Kasumi-1 (cell line): ENCODE data around the gene PGM2L1.

Source experiments
- DNase-seq, 2 experiments: peaks; one replicate each; lab custom pipeline; 2025; lab: John Stamatoyannopoulos, UW

The PGM2L1 gene

DNA sequence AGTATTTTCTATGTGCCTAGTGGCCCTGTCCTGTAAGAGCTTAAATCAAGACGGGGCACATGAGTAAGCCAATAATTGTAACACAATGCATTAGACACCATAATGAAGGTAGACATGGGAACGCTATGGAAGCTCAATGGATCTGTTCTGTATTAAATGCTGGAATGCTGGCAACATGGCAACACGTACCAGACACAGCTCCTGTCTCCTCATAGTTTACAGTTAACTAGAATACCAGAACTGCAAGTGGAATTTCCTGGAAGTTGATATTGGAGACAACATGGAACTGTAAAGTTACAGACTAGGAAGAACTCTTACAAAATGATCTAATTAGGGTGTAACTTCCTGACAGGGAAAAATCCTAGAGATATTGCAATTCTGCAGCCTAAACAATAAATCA lies 99.2 kb downstream of the PGM2L1 start:
- DNase-seq, result no peak

DNA sequence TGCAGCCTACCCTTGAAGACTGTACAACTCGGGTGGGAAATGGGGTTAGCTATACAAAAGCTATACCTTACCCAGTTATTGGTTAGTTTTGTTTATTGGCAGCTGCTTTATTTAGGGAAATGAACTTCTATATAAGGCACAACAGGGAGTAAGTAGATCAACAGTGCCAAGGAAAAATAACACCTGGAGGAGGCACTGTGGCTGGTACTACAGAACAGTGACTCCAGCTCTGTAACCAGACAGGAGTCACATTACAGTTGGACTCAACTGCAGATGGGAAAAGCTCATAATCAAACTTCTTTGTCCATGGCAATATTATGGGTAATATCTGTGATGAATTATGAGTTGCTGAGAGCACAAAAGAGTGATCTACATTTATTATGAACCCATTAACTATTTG lies 100.7 kb downstream of the PGM2L1 start:
- DNase-seq, result no peak

GRCh38 chr11:74288911-74289310 lies 109.3 kb downstream of the PGM2L1 start:
- DNase-seq, result no peak

DNA sequence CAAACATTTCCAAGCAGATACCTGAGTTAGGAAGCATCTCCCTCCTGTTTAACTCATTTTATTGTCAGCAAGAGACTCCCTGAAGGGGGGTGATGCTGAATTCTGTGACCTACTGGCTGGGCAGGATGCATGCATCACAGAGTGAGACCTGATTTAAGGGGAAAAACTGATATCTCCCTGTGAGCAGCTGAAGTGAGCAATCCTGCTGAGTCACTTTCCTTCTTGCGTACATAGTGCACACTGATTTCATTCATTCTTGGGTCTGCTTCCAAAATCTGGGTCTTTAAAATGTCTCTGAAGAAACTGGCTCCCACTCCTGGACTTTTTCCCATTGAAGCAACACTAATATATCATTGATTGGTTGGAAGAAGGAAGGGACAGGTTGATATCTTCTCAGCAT lies 110.1 kb downstream of the PGM2L1 start:
- DNase-seq, result no peak

DNA sequence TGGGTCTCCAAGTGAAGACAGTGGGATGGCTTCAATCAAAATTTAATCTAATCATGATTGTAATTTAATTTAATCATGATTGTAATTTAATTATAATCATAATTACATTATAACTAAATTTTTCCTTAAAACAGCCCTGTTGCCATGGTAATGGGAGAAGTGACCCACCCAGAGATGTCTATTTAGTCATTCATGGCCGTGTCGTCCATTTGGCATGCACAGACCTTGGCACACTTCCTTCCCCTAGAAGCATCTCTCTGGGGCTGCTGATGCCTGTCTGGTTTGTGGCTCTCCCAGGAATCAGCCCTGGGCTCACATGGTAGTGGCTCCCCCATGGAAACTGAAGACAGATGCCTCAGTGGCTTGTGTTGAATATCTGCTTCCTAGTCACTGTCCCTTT lies 113.8 kb downstream of the PGM2L1 start:
- DNase-seq, result no peak

- no peak for DNase-seq
Observed at GRCh38 chr11:74283580-74284180, 114.6 kb downstream of the PGM2L1 start.

DNA sequence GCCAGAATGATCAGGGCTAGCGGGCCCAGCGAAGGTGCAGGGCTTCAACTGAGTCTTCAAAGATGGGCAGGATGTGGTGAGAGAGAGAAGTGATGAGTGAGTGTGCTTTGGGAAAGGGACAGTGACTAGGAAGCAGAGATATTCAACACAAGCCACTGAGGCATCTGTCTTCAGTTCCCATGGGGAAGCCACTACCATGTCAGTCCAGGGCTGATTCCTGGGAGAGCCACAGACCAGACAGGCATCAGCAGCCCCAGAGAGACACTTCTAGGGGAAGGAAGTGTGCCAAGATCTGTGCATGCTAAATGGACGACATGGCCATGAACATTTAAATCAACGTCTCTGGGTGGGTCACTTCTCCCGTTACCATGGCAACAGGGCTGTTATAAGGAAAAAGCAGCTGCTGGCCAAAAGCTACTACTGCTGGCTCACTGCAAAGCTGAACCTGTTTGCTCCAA lies 115.3 kb downstream of the PGM2L1 start:
- no peak for DNase-seq

GRCh38 chr11:74282421-74282820 lies 115.8 kb downstream of the PGM2L1 start:
- DNase-seq, result no peak

DNA sequence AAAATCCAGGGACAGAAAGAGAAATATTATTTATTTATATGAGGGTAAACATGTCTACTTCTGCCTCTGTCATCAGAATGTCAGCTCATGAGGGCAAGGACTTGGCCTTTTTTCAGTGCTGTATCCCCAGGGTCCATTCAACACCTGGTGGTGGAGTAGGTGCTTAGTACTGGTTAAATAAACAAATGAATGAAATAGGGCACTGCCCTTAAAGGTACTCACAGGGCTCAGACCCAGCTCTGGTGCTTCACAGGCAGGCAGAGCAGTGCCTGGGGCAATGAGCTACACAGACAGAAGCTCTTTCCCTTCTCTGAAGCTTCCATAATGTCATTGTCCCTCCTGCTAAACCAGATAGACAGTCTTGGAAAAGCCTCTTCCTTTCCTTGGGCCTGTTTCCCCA lies 117.7 kb downstream of the PGM2L1 start:
- no peak for DNase-seq
